Fibroblast of peridontal ligament (primary cell): ENCODE results near the gene RNF150.

Experiments
- DNase-seq: peaks from one replicate; pipeline ENCODE4 v3.0.0-alpha.2; 2010; ENCODE audit errors: extremely low read depth

Gene RNF150

GRCh38 chr4:140926672-140927071, 206.6 kb downstream of the RNF150 start:
- DNase-seq: no peak

- no peak for DNase-seq
These were observed 207.9 kb downstream of the RNF150 start for GRCh38 chr4:140925417-140925816.

GRCh38 chr4:140924761-140925392, 208.4 kb downstream of the RNF150 start:
- no peak for DNase-seq

GRCh38 chr4:140906993-140907962, 226.0 kb downstream of the RNF150 start:
- DNase-seq: no peak

GRCh38 chr4:140904904-140905303, 228.4 kb downstream of the RNF150 start:
- no peak for DNase-seq

GRCh38 chr4:140903522-140904475, 229.5 kb downstream of the RNF150 start:
- no peak for DNase-seq

- DNase-seq: no peak
These were observed 231.4 kb downstream of the RNF150 start for GRCh38 chr4:140901736-140902336.

- peak; percentile 92 for DNase-seq
These were observed 239.3 kb downstream of the RNF150 start for GRCh38 chr4:140893939-140894338.

GRCh38 chr4:140888054-140888453, 245.2 kb downstream of the RNF150 start:
- DNase-seq: no peak

GRCh38 chr4:140887467-140887866, 245.8 kb downstream of the RNF150 start:
- no peak for DNase-seq

GRCh38 chr4:140884431-140885058, 248.7 kb downstream of the RNF150 start:
- peak; percentile 92 for DNase-seq

- DNase-seq: no peak
These were observed 255.5 kb downstream of the RNF150 start for GRCh38 chr4:140877781-140878180.

GRCh38 chr4:140876615-140877364, 256.5 kb downstream of the RNF150 start:
- DNase-seq: peak; percentile 79

- no peak for DNase-seq
These were observed 257.4 kb downstream of the RNF150 start for GRCh38 chr4:140875746-140876452.

GRCh38 chr4:140874056-140874455, 259.2 kb downstream of the RNF150 start:
- DNase-seq: no peak

- no peak for DNase-seq
These were observed 261.9 kb downstream of the RNF150 start for GRCh38 chr4:140871368-140871767.

- no peak for DNase-seq
These were observed 262.8 kb downstream of the RNF150 start for GRCh38 chr4:140870427-140870826.

- no peak for DNase-seq
These were observed 263.8 kb downstream of the RNF150 start for GRCh38 chr4:140869446-140869845.

GRCh38 chr4:140867356-140867755, 265.9 kb downstream of the RNF150 start:
- no peak for DNase-seq
